HepG2 (cell line): Measurements from ENCODE around the gene DOHH. TPM values are rescaled to one million over a fixed set of nuclear protein-coding genes. Genes with fewer than 3 reads are reported as not detected.

Experiments
- ADNP ChIP-seq: sonication (generic); formaldehyde crosslinking; IDR thresholded peaks from 2 replicates; pipeline ENCODE4 v1.4.0; 2020; ENCODE audit warnings: missing genetic modification reagents
- BORCS8-MEF2B ChIP-seq: sonication (generic); formaldehyde crosslinking; IDR thresholded peaks from 2 replicates; pipeline ENCODE4 v1.8.0; 2022; ENCODE audit warnings: mild to moderate bottlenecking, missing genetic modification reagents
- CAMTA2 ChIP-seq: sonication (generic); formaldehyde crosslinking; IDR thresholded peaks from 2 replicates; pipeline ENCODE4 v1.4.0; 2020; ENCODE audit warnings: mild to moderate bottlenecking, missing genetic modification reagents, borderline replicate concordance
- FOXK2 ChIP-seq: fragments of 450-650 bp; IDR thresholded peaks from 2 replicates; pipeline ENCODE4 v1.6.1; 2016
- HOXA5 ChIP-seq: sonication (generic); formaldehyde crosslinking; IDR thresholded peaks from 2 replicates; pipeline ENCODE4 v1.4.0; 2020; ENCODE audit warnings: missing genetic modification reagents
- HOXA7 ChIP-seq: sonication (generic); formaldehyde crosslinking; IDR thresholded peaks from 2 replicates; pipeline ENCODE4 v1.8.1; 2022; ENCODE audit warnings: mild to moderate bottlenecking, missing genetic modification reagents, moderate library complexity
- ISL2 ChIP-seq: sonication (generic); formaldehyde crosslinking; IDR thresholded peaks from 2 replicates; pipeline ENCODE4 v1.5.0; 2020; ENCODE audit warnings: missing genetic modification reagents
- MAF1 ChIP-seq: sonication (generic); formaldehyde crosslinking; IDR thresholded peaks from 2 replicates; pipeline ENCODE4 v1.5.0; 2020; ENCODE audit warnings: missing genetic modification reagents, borderline replicate concordance
- MIER3 ChIP-seq: IDR thresholded peaks from 2 replicates; pipeline ENCODE4 v1.6.1; 2016; ENCODE audit warnings: missing compliant biosample characterization, borderline replicate concordance
- MLLT10 ChIP-seq: sonication (generic); formaldehyde crosslinking; IDR thresholded peaks from 2 replicates; pipeline ENCODE4 v1.4.0; 2020; ENCODE audit warnings: missing genetic modification reagents
- MTF1 ChIP-seq: sonication (generic); formaldehyde crosslinking; IDR thresholded peaks from 2 replicates; pipeline ENCODE4 v1.5.0; 2020; ENCODE audit warnings: missing genetic modification reagents
- RFX3 ChIP-seq: IDR thresholded peaks from 2 replicates; pipeline ENCODE4 v1.6.1; 2016; ENCODE audit warnings: missing biosample characterization, missing genetic modification reagents
- SSRP1 ChIP-seq: IDR thresholded peaks from 2 replicates; pipeline ENCODE4 v1.6.1; 2016; ENCODE audit warnings: control low read depth
- ZBTB1 ChIP-seq: sonication (generic); formaldehyde crosslinking; IDR thresholded peaks from 2 replicates; pipeline ENCODE4 v1.4.0; 2020; ENCODE audit warnings: missing genetic modification reagents, borderline replicate concordance
- ZNF670 ChIP-seq: sonication (generic); formaldehyde crosslinking; IDR thresholded peaks from 2 replicates; pipeline ENCODE4 v1.8.0; 2022; ENCODE audit warnings: mild to moderate bottlenecking, missing genetic modification reagents, borderline replicate concordance
- ZNF761 ChIP-seq: sonication (generic); formaldehyde crosslinking; conservative IDR thresholded peaks from 2 replicates; pipeline ENCODE4 v1.4.0; 2020; ENCODE audit warnings: mild to moderate bottlenecking, missing genetic modification reagents
- ZSCAN20 ChIP-seq: sonication (generic); formaldehyde crosslinking; IDR thresholded peaks from 2 replicates; pipeline ENCODE4 v1.4.0; 2020; ENCODE audit warnings: missing genetic modification reagents, mild to moderate bottlenecking, borderline replicate concordance
- ZZZ3 ChIP-seq: sonication (generic); formaldehyde crosslinking; IDR thresholded peaks from 2 replicates; pipeline ENCODE4 v1.4.0; 2020; ENCODE audit warnings: missing genetic modification reagents, mild to moderate bottlenecking, borderline replicate concordance
- polyA plus RNA-seq, 8 experiments: library from polyadenylated mRNA; depleted of rRNA in 3 of 8; stranded (reverse) in 7 of 8; unstranded in 1 of 8; fragments of >200 nt; fragmentation: Illumina TruSeq in 4 of 8; extraction: Trizol in 4 of 8; gene quantifications; 2 replicates each; pipeline versions ENCODE4 v1.2.1 to v1.2.3, GENCODE V29; 2011 to 2016; ENCODE audit warnings: low read depth in 4 of 8, missing spikeins in 1 of 8, mixed read lengths in 1 of 8; ENCODE audit not compliant: insufficient read depth in 1 of 8
- total RNA-seq, 5 experiments: library from RNA; depleted of rRNA; stranded (reverse); fragments of >200 nt; fragmentation: Illumina TruSeq; extraction: Trizol; gene quantifications; 2 replicates each; pipeline ENCODE4 v1.2.3, GENCODE V29; 2016; ENCODE audit warnings: low read depth in 1 of 5
- TF ChIP-seq, protein P1 (sequence below), 2 experiments: fragments of 450-650 bp in 1 of 2; sonication (generic) in 1 of 2; formaldehyde crosslinking in 1 of 2; IDR thresholded peaks; 2 replicates each; pipeline versions ENCODE4 v1.6.1 to v1.8.0; 2016 to 2022; ENCODE audit warnings: antibody characterized with exemption in 1 of 2, mild to moderate bottlenecking in 1 of 2, missing genetic modification reagents in 1 of 2
- TF ChIP-seq, protein P2 (sequence below): sonication (generic); formaldehyde crosslinking; IDR thresholded peaks from 2 replicates; pipeline ENCODE4 v1.5.1; 2020; ENCODE audit warnings: missing genetic modification reagents, mild to moderate bottlenecking, borderline replicate concordance

Gene DOHH
- total and polyA plus RNA-seq, 2 of the 13 experiments (the other 11 are each of a cell fraction or from before 2014, with no cell fraction given), result 3.5 to 13.7 TPM

DNA sequence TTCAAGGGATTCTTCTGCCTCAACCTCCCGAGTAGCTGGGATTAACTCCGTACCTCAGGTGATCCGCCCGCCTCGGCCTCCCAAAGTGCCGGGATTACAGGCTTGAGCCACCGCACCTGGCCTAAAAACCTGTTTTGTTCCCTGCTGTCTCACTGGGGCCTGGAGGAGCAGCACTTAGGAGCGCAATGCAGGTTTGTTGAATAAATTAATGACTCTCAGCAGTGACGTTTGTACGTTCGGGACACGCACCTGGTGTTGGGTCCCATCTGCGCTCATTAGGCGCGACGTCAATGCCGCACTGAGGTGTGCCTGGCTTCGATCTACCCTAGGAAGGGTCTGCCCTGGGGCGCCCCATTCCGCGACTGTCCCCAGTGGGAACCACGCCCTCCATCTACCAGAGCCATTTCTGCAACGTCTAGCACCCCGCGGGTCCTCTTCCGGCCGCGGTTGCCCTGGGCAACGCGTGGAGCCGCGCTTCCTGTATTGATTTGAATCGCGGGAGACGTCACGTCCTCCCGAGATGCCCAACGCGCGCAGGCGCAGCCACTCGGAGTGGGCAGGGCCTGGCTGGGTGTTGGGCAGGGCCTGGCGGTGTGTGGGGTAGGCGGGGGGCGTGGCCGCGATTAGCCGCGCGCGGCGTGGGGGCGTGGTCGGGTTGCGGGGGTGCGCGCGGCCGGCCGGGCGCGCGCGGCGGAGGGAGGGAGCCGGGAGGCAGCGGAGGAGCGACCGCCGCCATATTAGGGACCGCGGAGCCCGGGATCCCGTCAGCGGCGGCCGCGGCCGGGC lies 5.3 kb upstream of the DOHH start, which contains the start of gene FZR1 (continued):
- no peak for TF ChIP-seq ZSCAN20 (CRISPR knock-in tag)
- TF ChIP-seq HOXA7 (CRISPR knock-in tag), result no peak
- TF ChIP-seq, protein P1, sequence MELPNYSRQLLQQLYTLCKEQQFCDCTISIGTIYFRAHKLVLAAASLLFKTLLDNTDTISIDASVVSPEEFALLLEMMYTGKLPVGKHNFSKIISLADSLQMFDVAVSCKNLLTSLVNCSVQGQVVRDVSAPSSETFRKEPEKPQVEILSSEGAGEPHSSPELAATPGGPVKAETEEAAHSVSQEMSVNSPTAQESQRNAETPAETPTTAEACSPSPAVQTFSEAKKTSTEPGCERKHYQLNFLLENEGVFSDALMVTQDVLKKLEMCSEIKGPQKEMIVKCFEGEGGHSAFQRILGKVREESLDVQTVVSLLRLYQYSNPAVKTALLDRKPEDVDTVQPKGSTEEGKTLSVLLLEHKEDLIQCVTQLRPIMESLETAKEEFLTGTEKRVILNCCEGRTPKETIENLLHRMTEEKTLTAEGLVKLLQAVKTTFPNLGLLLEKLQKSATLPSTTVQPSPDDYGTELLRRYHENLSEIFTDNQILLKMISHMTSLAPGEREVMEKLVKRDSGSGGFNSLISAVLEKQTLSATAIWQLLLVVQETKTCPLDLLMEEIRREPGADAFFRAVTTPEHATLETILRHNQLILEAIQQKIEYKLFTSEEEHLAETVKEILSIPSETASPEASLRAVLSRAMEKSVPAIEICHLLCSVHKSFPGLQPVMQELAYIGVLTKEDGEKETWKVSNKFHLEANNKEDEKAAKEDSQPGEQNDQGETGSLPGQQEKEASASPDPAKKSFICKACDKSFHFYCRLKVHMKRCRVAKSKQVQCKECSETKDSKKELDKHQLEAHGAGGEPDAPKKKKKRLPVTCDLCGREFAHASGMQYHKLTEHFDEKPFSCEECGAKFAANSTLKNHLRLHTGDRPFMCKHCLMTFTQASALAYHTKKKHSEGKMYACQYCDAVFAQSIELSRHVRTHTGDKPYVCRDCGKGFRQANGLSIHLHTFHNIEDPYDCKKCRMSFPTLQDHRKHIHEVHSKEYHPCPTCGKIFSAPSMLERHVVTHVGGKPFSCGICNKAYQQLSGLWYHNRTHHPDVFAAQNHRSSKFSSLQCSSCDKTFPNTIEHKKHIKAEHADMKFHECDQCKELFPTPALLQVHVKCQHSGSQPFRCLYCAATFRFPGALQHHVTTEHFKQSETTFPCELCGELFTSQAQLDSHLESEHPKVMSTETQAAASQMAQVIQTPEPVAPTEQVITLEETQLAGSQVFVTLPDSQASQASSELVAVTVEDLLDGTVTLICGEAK (IDR thresholded peaks at IDR 0.05), result peak; percentile 59
- TF ChIP-seq, protein P1 (CRISPR knock-in tag; IDR thresholded peaks at IDR 0.05), result 0 out of 2 replicates have a peak, but pooled peaks have one; percentile 13
- peak; percentile 28; the same call in 1 of the 2 replicates for TF ChIP-seq ZZZ3 (CRISPR knock-in tag)
- no peak for TF ChIP-seq CAMTA2
- TF ChIP-seq, protein P2, sequence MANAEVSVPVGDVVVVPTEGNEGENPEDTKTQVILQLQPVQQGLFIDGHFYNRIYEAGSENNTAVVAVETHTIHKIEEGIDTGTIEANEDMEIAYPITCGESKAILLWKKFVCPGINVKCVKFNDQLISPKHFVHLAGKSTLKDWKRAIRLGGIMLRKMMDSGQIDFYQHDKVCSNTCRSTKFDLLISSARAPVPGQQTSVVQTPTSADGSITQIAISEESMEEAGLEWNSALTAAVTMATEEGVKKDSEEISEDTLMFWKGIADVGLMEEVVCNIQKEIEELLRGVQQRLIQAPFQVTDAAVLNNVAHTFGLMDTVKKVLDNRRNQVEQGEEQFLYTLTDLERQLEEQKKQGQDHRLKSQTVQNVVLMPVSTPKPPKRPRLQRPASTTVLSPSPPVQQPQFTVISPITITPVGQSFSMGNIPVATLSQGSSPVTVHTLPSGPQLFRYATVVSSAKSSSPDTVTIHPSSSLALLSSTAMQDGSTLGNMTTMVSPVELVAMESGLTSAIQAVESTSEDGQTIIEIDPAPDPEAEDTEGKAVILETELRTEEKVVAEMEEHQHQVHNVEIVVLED, result peak; percentile 90
- TF ChIP-seq MIER3, result no peak
- no peak for TF ChIP-seq MLLT10 (CRISPR knock-in tag)
- TF ChIP-seq MAF1 (CRISPR knock-in tag), result 0 out of 2 replicates have a peak, but pooled peaks have one; percentile 29
- no peak for TF ChIP-seq ADNP (CRISPR knock-in tag)
- TF ChIP-seq HOXA5, result no peak
- no peak for TF ChIP-seq ZNF670
- no peak for TF ChIP-seq ISL2 (CRISPR knock-in tag)
- TF ChIP-seq ZBTB1 (CRISPR knock-in tag), result no peak
- peak; percentile 99 for TF ChIP-seq RFX3 (CRISPR knock-in tag)
- TF ChIP-seq ZNF761 (CRISPR knock-in tag), result no peak
- no peak for TF ChIP-seq SSRP1 (CRISPR knock-in tag)
- TF ChIP-seq BORCS8-MEF2B (CRISPR knock-in tag), result no peak; the same call in 1 of the 2 replicates
- 0 out of 2 replicates have a peak, but pooled peaks have one; percentile 39 for TF ChIP-seq FOXK2
- TF ChIP-seq MTF1 (CRISPR knock-in tag), result no peak
